MM.1S (cell line): ENCODE results near the gene WDR64.

Experiments used
- DNase-seq: peaks from one replicate; pipeline ENCODE4 v3.0.0-alpha.2; 2015
- H2AFZ ChIP-seq: fragments of 300-600 bp; sonication (generic); 2 replicates; pipeline ENCODE4 v1.6.0; 2016; ENCODE audit warnings: antibody characterized with exemption, low read length
- H3F3A ChIP-seq: fragments of 300-600 bp; sonication (generic); 2 replicates; pipeline ENCODE4 v1.6.1; 2016; ENCODE audit warnings: mild to moderate bottlenecking, antibody characterized with exemption, low read length, moderate library complexity, mixed read lengths; ENCODE audit not compliant: insufficient read depth
- H3K27ac ChIP-seq: fragments of 300-600 bp; sonication (generic); 2 replicates; pipeline ENCODE4 v1.5.1; 2016; ENCODE audit warnings: mild to moderate bottlenecking, low read length
- H3K27me3 ChIP-seq: fragments of 300-600 bp; sonication (generic); replicated peaks from 2 replicates; pipeline ENCODE4 v1.6.0; 2016; ENCODE audit warnings: low read length; ENCODE audit not compliant: insufficient read depth
- H3K36me3 ChIP-seq: fragments of 300-600 bp; sonication (generic); replicated peaks from 2 replicates; pipeline ENCODE4 v1.6.1; 2016; ENCODE audit warnings: mild to moderate bottlenecking, low read length, mixed read lengths; ENCODE audit not compliant: insufficient read depth
- H3K4me1 ChIP-seq: fragments of 300-600 bp; sonication (generic); 2 replicates; pipeline ENCODE4 v1.6.1; 2016; ENCODE audit warnings: low read length, mixed read lengths
- H3K4me2 ChIP-seq: fragments of 300-600 bp; sonication (generic); 2 replicates; pipeline ENCODE4 v1.6.0; 2016; ENCODE audit warnings: low read depth, low read length
- H3K4me3 ChIP-seq: fragments of 300-600 bp; sonication (generic); 2 replicates; pipeline ENCODE4 v1.5.1; 2016; ENCODE audit warnings: low read length, mixed read lengths
- H3K79me2 ChIP-seq: fragments of 300-600 bp; sonication (generic); 2 replicates; pipeline ENCODE4 v1.6.1; 2016; ENCODE audit warnings: mixed run types, low read length, mixed read lengths
- H3K9ac ChIP-seq: fragments of 300-600 bp; sonication (generic); 2 replicates; pipeline ENCODE4 v1.6.1; 2016; ENCODE audit warnings: low read length, mixed read lengths
- H3K9me2 ChIP-seq: fragments of 300-600 bp; sonication (generic); replicated peaks from 2 replicates; pipeline ENCODE4 v1.6.1; 2016; ENCODE audit warnings: mild to moderate bottlenecking, low read length, mixed read lengths; ENCODE audit not compliant: insufficient read depth
- H3K9me3 ChIP-seq: fragments of 300-600 bp; sonication (generic); replicated peaks from 2 replicates; pipeline ENCODE4 v1.6.1; 2016; ENCODE audit warnings: mild to moderate bottlenecking, low read length, mixed read lengths; ENCODE audit not compliant: insufficient read depth
- H4K20me1 ChIP-seq: fragments of 300-600 bp; sonication (generic); 2 replicates; pipeline ENCODE4 v1.6.1; 2016; ENCODE audit warnings: mild to moderate bottlenecking, low read length, moderate library complexity, mixed read lengths; ENCODE audit not compliant: insufficient read depth
- CTCF ChIP-seq: fragments of 300-600 bp; sonication (generic); IDR thresholded peaks from 2 replicates; pipeline ENCODE4 v1.5.1; 2016; ENCODE audit warnings: antibody characterized with exemption, low read length, mixed read lengths
- EZH2 ChIP-seq: fragments of 300-600 bp; sonication (generic); optimal IDR thresholded peaks from 2 replicates; pipeline ENCODE3; 2017; ENCODE audit warnings: low read depth, mild to moderate bottlenecking, antibody characterized with exemption, low read length, mixed read lengths
- EZH2phosphoT487 ChIP-seq: fragments of 300-600 bp; sonication (generic); IDR thresholded peaks from 2 replicates; pipeline ENCODE4 v1.6.1; 2018; ENCODE audit warnings: antibody characterized with exemption, low read length

WDR64 gene

GRCh38 chr1:241848686-241849344 lies 196.7 kb downstream of the WDR64 start:
- Histone ChIP-seq H3K79me2 (peaks cover 36% of the 10 kb centered on the region), H3K4me3 (peak overlapping the region; percentile 98), H2AFZ (peak overlapping the region; percentile 96), H3K9me2 (no peaks in the 10 kb centered on the region), H4K20me1 (no peaks in the 10 kb centered on the region), H3K4me2 (peak overlapping the region; percentile 90), H3K9me3 (no peaks in the 10 kb centered on the region), H3K27me3 (no peaks in the 10 kb centered on the region), H3K36me3 (peaks cover 3% of the 10 kb centered on the region; the same call in 1 of the 2 replicates), H3K4me1 (peaks cover 17% of the 10 kb centered on the region), H3F3A (peaks cover 15% of the 10 kb centered on the region), H3K9ac (peak overlapping the region; percentile 92), H3K27ac (peak overlapping the region; percentile 96; the same call in 1 of the 2 replicates)
- no peak for DNase-seq
- TF ChIP-seq CTCF (no peak), EZH2 (no peak), EZH2phosphoT487 (no peak)

- H3K27ac ChIP-seq, result peak overlapping the region; percentile 96; the same call in 1 of the 2 replicates
- H2AFZ ChIP-seq, result peak overlapping the region; percentile 96
- no peaks in the 10 kb centered on the region for H3K9me3 ChIP-seq
- H3K27me3 ChIP-seq, result no peaks in the 10 kb centered on the region
- peak overlapping the region; percentile 90 for H3K4me2 ChIP-seq
- H4K20me1 ChIP-seq, result no peaks in the 10 kb centered on the region
- peak overlapping the region; percentile 98 for H3K4me3 ChIP-seq
- peaks cover 15% of the 10 kb centered on the region for H3F3A ChIP-seq
- peak; percentile 32; the same call in 1 of the 2 replicates for TF ChIP-seq CTCF
- no peak for TF ChIP-seq EZH2phosphoT487
- peaks cover 36% of the 10 kb centered on the region for H3K79me2 ChIP-seq
- peak overlapping the region; percentile 92; the same call in 1 of the 2 replicates for H3K9ac ChIP-seq
- H3K9me2 ChIP-seq, result no peaks in the 10 kb centered on the region
- DNase-seq, result peak; percentile 58
- peaks cover 17% of the 10 kb centered on the region for H3K4me1 ChIP-seq
- peaks cover 3% of the 10 kb centered on the region; the same call in 1 of the 2 replicates for H3K36me3 ChIP-seq
Measured at GRCh38 chr1:241849345-241849695, 197.2 kb downstream of the WDR64 start.
